Measurements from ENCODE around the gene DOLPP1.
A peak's percentile ranks its signal among the peaks of the same experiment; 100 is the strongest.
"Not testable (repeated sequence)": the region's sequence is repeated elsewhere in the genome, so short reads cannot be mapped to it uniquely, and the experiment has no call there.

The DOLPP1 gene

GRCh38 chr9:129080601-129081387 is at the start of gene DOLPP1:
Gene DOLPP1 (plus strand): TSS chr9:129081111. CDS start chr9:129081132, 21 bp downstream.
- DNase-seq, result peak; percentile 99

- no peak for DNase-seq
Measured at GRCh38 chr9:129031514-129031913, 49.4 kb upstream of the DOLPP1 start.

- no peak for DNase-seq
Measured at GRCh38 chr9:129032541-129033159, 48.3 kb upstream of the DOLPP1 start.

- no peak for DNase-seq
Measured at GRCh38 chr9:129033216-129033615, 47.7 kb upstream of the DOLPP1 start.

- not testable (repeated sequence) for DNase-seq
Measured at GRCh38 chr9:129035838-129036237, 45.1 kb upstream of the DOLPP1 start.

- peak; percentile 97 for DNase-seq
Measured at GRCh38 chr9:129036241-129036922, 44.5 kb upstream of the DOLPP1 start, which contains the start of gene MIGA2. Gene MIGA2 (plus strand): TSS chr9:129036626. CDS start chr9:129040595, 3,969 bp downstream.

GRCh38 chr9:129036923-129037766 is 43.8 kb upstream of the DOLPP1 start:
- DNase-seq, result no peak

GRCh38 chr9:129037767-129038098 is 43.2 kb upstream of the DOLPP1 start:
- DNase-seq, result no peak

- no peak for DNase-seq
Measured at GRCh38 chr9:129038109-129038852, 42.6 kb upstream of the DOLPP1 start.

- no peak for DNase-seq
Measured at GRCh38 chr9:129040113-129040643, 40.7 kb upstream of the DOLPP1 start.

GRCh38 chr9:129042016-129042415 is 38.9 kb upstream of the DOLPP1 start:
- no peak for DNase-seq

- no peak for DNase-seq
Measured at GRCh38 chr9:129052592-129052991, 28.3 kb upstream of the DOLPP1 start.

GRCh38 chr9:129053020-129053419 is 27.9 kb upstream of the DOLPP1 start:
- no peak for DNase-seq

- no peak for DNase-seq
Measured at GRCh38 chr9:129054163-129054851, 26.6 kb upstream of the DOLPP1 start.

- no peak for DNase-seq
Measured at GRCh38 chr9:129058965-129059795, 21.7 kb upstream of the DOLPP1 start.

- no peak for DNase-seq
Measured at GRCh38 chr9:129059796-129060785, 20.8 kb upstream of the DOLPP1 start.

GRCh38 chr9:129060991-129061390 is 19.9 kb upstream of the DOLPP1 start:
- DNase-seq, result no peak

- no peak for DNase-seq
Measured at GRCh38 chr9:129063061-129063460, 17.9 kb upstream of the DOLPP1 start.

- no peak for DNase-seq
Measured at GRCh38 chr9:129064499-129064908, 16.4 kb upstream of the DOLPP1 start.
